GM12878 (cell line): Measurements from ENCODE around the gene DTWD2. TPM values are rescaled to one million over a fixed set of nuclear protein-coding genes. Genes with fewer than 3 reads are reported as not detected.

Experiments used
- ATAC-seq: fragments of 200-7000 bp; cut with Tn5 transposase; 3 replicates; pipeline ENCODE4 v1.9.1; 2020; ENCODE audit warnings: mild to moderate bottlenecking, moderate library complexity
- BruUV-seq: library from RNA; stranded (reverse); fragments of 400-500 nt; replicated peaks from 2 replicates; lab custom pipeline; 2021; lab: Mats Ljungman, UMichigan
- CTCF ChIA-PET: fragments of 300-600 bp; sonication (Branson Sonifier 250); formaldehyde crosslinking; extraction: SDS; loops from one replicate; lab custom pipeline; 2021; ENCODE audit warnings: inconsistent platforms; lab: Yijun Ruan, JAX
- POLR2A ChIA-PET: fragments of 350-600 bp; formaldehyde crosslinking; extraction: SDS; loops from one replicate; lab custom pipeline; 2021; ENCODE audit warnings: inconsistent platforms; lab: Charles Lee
- RAD21 ChIA-PET: fragments of 300-600 bp; sonication (Branson Sonifier 250); formaldehyde crosslinking; loops from one replicate; lab custom pipeline; 2023; ENCODE audit warnings: antibody characterized with exemption; ENCODE audit not compliant: unreplicated experiment; lab: Charles Lee
- SMC1A ChIA-PET: fragments of 300-600 bp; sonication (Branson Sonifier 250); formaldehyde crosslinking; loops from one replicate; lab custom pipeline; 2023; ENCODE audit not compliant: unreplicated experiment, uncharacterized antibody; lab: Charles Lee
- DNase-seq: peaks from one replicate; pipeline ENCODE4 v3.0.0-alpha.2; 2011; ENCODE audit warnings: low read depth, low spot score
- FAIRE-seq: peaks from 3 replicates; lab custom pipeline; 2011; peaks lifted over from hg19 to GRCh38; lab: Jason Lieb, UNC
- H2AFZ ChIP-seq: 2 replicates; pipeline ENCODE4 v1.6.0; 2011; ENCODE audit warnings: low read depth, low read length, control low read depth; ENCODE audit not compliant: control insufficient read depth
- H3K27ac ChIP-seq: 2 replicates; pipeline ENCODE4 v1.5.1; 2011; ENCODE audit warnings: control low read depth; ENCODE audit not compliant: control insufficient read depth, insufficient read depth
- H3K27me3 ChIP-seq, 2 experiments: replicated peaks in 1 of 2; 2 replicates each; pipeline versions ENCODE4 v1.6.0 to v1.6.1; 2011; ENCODE audit warnings: low read length in 1 of 2; ENCODE audit not compliant: control insufficient read depth in 2 of 2, insufficient read depth in 2 of 2
- H3K36me3 ChIP-seq, 2 experiments: 2 replicates each; pipeline ENCODE4 v1.5.1; 2011; ENCODE audit warnings: low read length in 1 of 2; ENCODE audit not compliant: control insufficient read depth in 2 of 2, insufficient read depth in 2 of 2
- H3K4me1 ChIP-seq: 2 replicates; pipeline ENCODE4 v1.6.1; 2011; ENCODE audit warnings: mild to moderate bottlenecking, low read length, moderate library complexity, mixed read lengths; ENCODE audit not compliant: control insufficient read depth, insufficient read depth
- H3K4me2 ChIP-seq: 2 replicates; pipeline ENCODE4 v1.6.0; 2011; ENCODE audit warnings: control low read depth; ENCODE audit not compliant: control insufficient read depth, insufficient read depth
- H3K4me3 ChIP-seq: fragments of 200-600 bp; sonication (generic); 2 replicates; pipeline ENCODE4 v1.5.1; 2016
- H3K79me2 ChIP-seq: 2 replicates; pipeline ENCODE4 v1.6.0; 2011; ENCODE audit warnings: low read length; ENCODE audit not compliant: control insufficient read depth, insufficient read depth
- H3K9ac ChIP-seq: 2 replicates; pipeline ENCODE4 v1.8.0; 2011; ENCODE audit warnings: low read length, control low read depth, mixed read lengths; ENCODE audit not compliant: control insufficient read depth, insufficient read depth
- H3K9me3 ChIP-seq: replicated peaks from 3 replicates; pipeline ENCODE4 v1.5.1; 2011; ENCODE audit warnings: mild to moderate bottlenecking, low read length; ENCODE audit not compliant: control insufficient read depth, insufficient read depth
- H4K20me1 ChIP-seq: 2 replicates; pipeline ENCODE4 v1.6.0; 2011; ENCODE audit not compliant: control insufficient read depth, insufficient read depth
- BACH1 ChIP-seq: fragments of 450-650 bp; IDR thresholded peaks from 2 replicates; pipeline ENCODE4 v1.6.1; 2017; ENCODE audit warnings: mild to moderate bottlenecking, borderline replicate concordance
- RB1 ChIP-seq: fragments of 450-650 bp; formaldehyde crosslinking; IDR thresholded peaks from 2 replicates; pipeline ENCODE4 v1.6.1; 2017; ENCODE audit warnings: mild to moderate bottlenecking, borderline replicate concordance
- RUNX3 ChIP-seq: IDR thresholded peaks from 2 replicates; pipeline ENCODE4 v1.6.1; 2012; ENCODE audit warnings: low read length, inconsistent platforms
- SMAD5 ChIP-seq: IDR thresholded peaks from 2 replicates; pipeline ENCODE4 v1.6.1; 2016; ENCODE audit warnings: antibody characterized with exemption, low read depth
- SMARCA5 ChIP-seq: fragments of 450-650 bp; IDR thresholded peaks from 2 replicates; pipeline ENCODE4 v1.6.1; 2017; ENCODE audit warnings: mild to moderate bottlenecking
- SPI1 ChIP-seq: IDR thresholded peaks from 2 replicates; pipeline ENCODE4 v1.6.1; 2011; ENCODE audit warnings: low read depth, mild to moderate bottlenecking, low read length, moderate library complexity, borderline replicate concordance; ENCODE audit not compliant: insufficient read depth
- TAF1 ChIP-seq: IDR thresholded peaks from 2 replicates; pipeline ENCODE4 v1.6.1; 2011; ENCODE audit warnings: mild to moderate bottlenecking, low read depth, low read length, borderline replicate concordance
- ZNF622 ChIP-seq: fragments of 450-650 bp; IDR thresholded peaks from 2 replicates; pipeline ENCODE4 v1.6.1; 2017; ENCODE audit warnings: mild to moderate bottlenecking, inconsistent platforms
- WGBS: methylation state at CpG from one replicate; pipeline ENCODE4 v1.1.6; 2016; ENCODE audit warnings: low lambda C conversion rate; ENCODE audit not compliant: insufficient replicate concordance, insufficient coverage; ENCODE audit errors: missing lambda C conversion rate; 5-methylcytosine and 5-hydroxymethylcytosine counted together
- in situ Hi-C: fragments of 300-500 bp; cut with MboI; formaldehyde crosslinking; loops from 9 replicates; pipeline ENCODE4 v1.14.3; 2018; ENCODE audit warnings: mixed read lengths
- intact Hi-C: fragments of 100-400 bp; cut with micrococcal nuclease; formaldehyde crosslinking; loops from one replicate; pipeline ENCODE4 v1.14.2; 2022; ENCODE audit not compliant: unreplicated experiment
- polyA plus RNA-seq, 11 experiments: library from polyadenylated mRNA; depleted of rRNA in 4 of 11; unstranded in 6 of 11; stranded (reverse) in 5 of 11; fragments of >200 nt; fragmentation: Nextera tagmentation in 4 of 11; fragmentation: Illumina TruSeq in 1 of 11; extraction: Ambion mirVana in 4 of 11; extraction: Trizol in 1 of 11; gene quantifications; 1 replicate in 1 of 11; 2 replicates in 10 of 11; pipeline versions ENCODE4 v1.2.1 to v1.2.3, GENCODE V29; 2011 to 2016; ENCODE audit warnings: inconsistent platforms in 2 of 11, missing spikeins in 2 of 11, low read depth in 1 of 11
- total RNA-seq, 4 experiments: library from RNA; depleted of rRNA in 3 of 4; stranded (reverse); fragments of >200 nt in 3 of 4; fragmentation: Illumina TruSeq in 1 of 4; extraction: Trizol in 1 of 4; gene quantifications; 2 replicates each; pipeline versions ENCODE4 v1.2.1 to v1.2.3, GENCODE V29; 2013 to 2021
- TF ChIP-seq, protein P1 (sequence below): fragments of 450-650 bp; IDR thresholded peaks from 2 replicates; pipeline ENCODE4 v1.6.1; 2018; ENCODE audit warnings: mild to moderate bottlenecking, low read depth, moderate library complexity; ENCODE audit not compliant: partially characterized antibody

Gene DTWD2
- total and polyA plus RNA-seq, 10 of the 15 experiments (the other 5 are each of a cell fraction or from before 2014, with no cell fraction given): 0.93 to 8.4 (median 5.1) TPM

GRCh38 chr5:118794281-118794680, 194.1 kb downstream of the DTWD2 start:
- H3K36me3 ChIP-seq: no peaks in the 10 kb centered on the region
- TF ChIP-seq TAF1 (no peak), SMARCA5 (no peak), RB1 (no peak), SPI1 (no peak), ZNF622 (no peak), SMAD5 (no peak), BACH1 (no peak), RUNX3 (no peak)
- TF ChIP-seq, protein P1, sequence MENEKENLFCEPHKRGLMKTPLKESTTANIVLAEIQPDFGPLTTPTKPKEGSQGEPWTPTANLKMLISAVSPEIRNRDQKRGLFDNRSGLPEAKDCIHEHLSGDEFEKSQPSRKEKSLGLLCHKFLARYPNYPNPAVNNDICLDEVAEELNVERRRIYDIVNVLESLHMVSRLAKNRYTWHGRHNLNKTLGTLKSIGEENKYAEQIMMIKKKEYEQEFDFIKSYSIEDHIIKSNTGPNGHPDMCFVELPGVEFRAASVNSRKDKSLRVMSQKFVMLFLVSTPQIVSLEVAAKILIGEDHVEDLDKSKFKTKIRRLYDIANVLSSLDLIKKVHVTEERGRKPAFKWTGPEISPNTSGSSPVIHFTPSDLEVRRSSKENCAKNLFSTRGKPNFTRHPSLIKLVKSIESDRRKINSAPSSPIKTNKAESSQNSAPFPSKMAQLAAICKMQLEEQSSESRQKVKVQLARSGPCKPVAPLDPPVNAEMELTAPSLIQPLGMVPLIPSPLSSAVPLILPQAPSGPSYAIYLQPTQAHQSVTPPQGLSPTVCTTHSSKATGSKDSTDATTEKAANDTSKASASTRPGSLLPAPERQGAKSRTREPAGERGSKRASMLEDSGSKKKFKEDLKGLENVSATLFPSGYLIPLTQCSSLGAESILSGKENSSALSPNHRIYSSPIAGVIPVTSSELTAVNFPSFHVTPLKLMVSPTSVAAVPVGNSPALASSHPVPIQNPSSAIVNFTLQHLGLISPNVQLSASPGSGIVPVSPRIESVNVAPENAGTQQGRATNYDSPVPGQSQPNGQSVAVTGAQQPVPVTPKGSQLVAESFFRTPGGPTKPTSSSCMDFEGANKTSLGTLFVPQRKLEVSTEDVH: no peak
- POLR2A ChIA-PET: no interaction called here
- H3K9ac ChIP-seq: no peak overlapping the region
- no TSS peak for BruUV-seq
- no peak overlapping the region for H3K4me3 ChIP-seq
- no peaks in the 10 kb centered on the region for H3K4me1 ChIP-seq
- ATAC-seq (no peak), FAIRE-seq (no peak), DNase-seq (no peak)
- in situ Hi-C loops (loop anchor here (10.0 to 25.0 kb wide), 2 partner anchors 1207 to 1339 kb away; no protein-coding TSS in a partner anchor), intact Hi-C loops (loop anchor here (5.0 kb wide), 3 partner anchors 97 to 1202 kb away; no protein-coding TSS in a partner anchor)
- H3K79me2 ChIP-seq: no peaks in the 10 kb centered on the region
- RAD21 ChIA-PET: no interaction called here
- SMC1A ChIA-PET: interaction anchor here (1.5 kb wide), 1 partner anchor 104 kb away, joined by 4 read pairs; no protein-coding TSS in a partner anchor
- H3K27me3 ChIP-seq: no peaks in the 10 kb centered on the region
- H3K9me3 ChIP-seq: no peaks in the 10 kb centered on the region
- CTCF ChIA-PET: interaction anchor here (0.6 to 4.7 kb wide), 5 partner anchors 25 to 1340 kb away, joined by 3 to 25 read pairs (median 6); no protein-coding TSS in a partner anchor
- WGBS: 57% methylated on average over 3 of the region's 3 CpGs
- no peak overlapping the region for H3K27ac ChIP-seq
- H4K20me1 ChIP-seq: no peaks in the 10 kb centered on the region
- H2AFZ ChIP-seq: no peak overlapping the region
- no peak overlapping the region for H3K4me2 ChIP-seq
